Stomach (tissue), 4 donors: ENCODE data around the gene PABPC3.

Experiments
- CTCF ChIP-seq, 7 experiments: fragments of 450-650 bp in 4 of 7; fragments of 200-600 bp in 3 of 7; sonication (generic) in 3 of 7; IDR thresholded peaks; one replicate each; pipeline ENCODE4 v1.5.1; 2016 to 2019; ENCODE audit warnings: antibody characterized with exemption in 7 of 7, control low read depth in 2 of 7, mild to moderate bottlenecking in 1 of 7
- EP300 ChIP-seq: sonication (generic); formaldehyde crosslinking; IDR thresholded peaks from one replicate; pipeline ENCODE4 v1.6.1; 2017; ENCODE audit warnings: antibody characterized with exemption
- POLR2AphosphoS5 ChIP-seq, 3 donors: sonication (generic); formaldehyde crosslinking; IDR thresholded peaks; one replicate each; pipeline ENCODE4 v1.6.1; 2016; ENCODE audit warnings: antibody characterized with exemption in 3 of 3

- no peak for TF ChIP-seq POLR2AphosphoS5 (IDR thresholded peaks at IDR 0.05)
- no peak for TF ChIP-seq CTCF (IDR thresholded peaks at IDR 0.05)
- TF ChIP-seq EP300, result no peak
Measured at GRCh38 chr13:25141042-25141441, 45.1 kb downstream of the PABPC3 start.
